ENCODE measurements around the gene UBR3. TPM values are rescaled to one million over a fixed set of nuclear protein-coding genes. Genes with fewer than 3 reads are reported as not detected.
"Not testable (repeated sequence)": the region's sequence is repeated elsewhere in the genome, so short reads cannot be mapped to it uniquely, and the experiment has no call there.

UBR3 gene
- total RNA-seq, 1 donor from 2014 or later: 47.7 TPM

DNA sequence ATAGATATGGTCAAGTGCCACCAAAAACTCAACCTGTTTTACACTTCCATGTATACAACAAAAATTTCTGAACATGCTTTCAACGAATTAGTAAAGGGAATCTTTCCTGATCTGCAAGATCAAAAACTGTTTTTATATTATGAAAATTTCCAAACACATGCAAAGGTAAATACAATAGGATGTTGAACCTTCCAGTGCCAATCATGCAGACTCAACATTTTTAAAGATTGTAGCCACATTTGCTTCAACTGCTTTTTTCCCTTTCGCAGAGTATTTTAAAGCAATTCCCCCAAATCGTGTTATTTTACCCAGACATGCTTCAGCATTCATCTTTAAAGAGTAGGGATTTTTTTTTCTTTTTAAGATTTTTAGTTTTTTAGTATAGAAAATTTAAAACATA is 40.3 kb downstream of the UBR3 start:
- no peak overlapping the region for H3K4me3 Mint-ChIP-seq
- H3K27me3 Mint-ChIP-seq (ENCODE audit: low read depth): no peaks in the 10 kb centered on the region
- TF ChIP-seq, protein P1, sequence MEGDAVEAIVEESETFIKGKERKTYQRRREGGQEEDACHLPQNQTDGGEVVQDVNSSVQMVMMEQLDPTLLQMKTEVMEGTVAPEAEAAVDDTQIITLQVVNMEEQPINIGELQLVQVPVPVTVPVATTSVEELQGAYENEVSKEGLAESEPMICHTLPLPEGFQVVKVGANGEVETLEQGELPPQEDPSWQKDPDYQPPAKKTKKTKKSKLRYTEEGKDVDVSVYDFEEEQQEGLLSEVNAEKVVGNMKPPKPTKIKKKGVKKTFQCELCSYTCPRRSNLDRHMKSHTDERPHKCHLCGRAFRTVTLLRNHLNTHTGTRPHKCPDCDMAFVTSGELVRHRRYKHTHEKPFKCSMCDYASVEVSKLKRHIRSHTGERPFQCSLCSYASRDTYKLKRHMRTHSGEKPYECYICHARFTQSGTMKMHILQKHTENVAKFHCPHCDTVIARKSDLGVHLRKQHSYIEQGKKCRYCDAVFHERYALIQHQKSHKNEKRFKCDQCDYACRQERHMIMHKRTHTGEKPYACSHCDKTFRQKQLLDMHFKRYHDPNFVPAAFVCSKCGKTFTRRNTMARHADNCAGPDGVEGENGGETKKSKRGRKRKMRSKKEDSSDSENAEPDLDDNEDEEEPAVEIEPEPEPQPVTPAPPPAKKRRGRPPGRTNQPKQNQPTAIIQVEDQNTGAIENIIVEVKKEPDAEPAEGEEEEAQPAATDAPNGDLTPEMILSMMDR (IDR thresholded peaks at IDR 0.05; ENCODE audit: unreplicated experiment): no peak
- H3K36me3 Mint-ChIP-seq: peaks cover 5% of the 10 kb centered on the region
- peaks cover 20% of the 10 kb centered on the region for H3K4me1 Mint-ChIP-seq
- H3K27ac Mint-ChIP-seq: no peak overlapping the region
- no peaks in the 10 kb centered on the region for H3K9me3 Mint-ChIP-seq
- DNase-seq (ENCODE audit: low spot score in 2 of 2, unreplicated experiment in 2 of 2): no peak

DNA sequence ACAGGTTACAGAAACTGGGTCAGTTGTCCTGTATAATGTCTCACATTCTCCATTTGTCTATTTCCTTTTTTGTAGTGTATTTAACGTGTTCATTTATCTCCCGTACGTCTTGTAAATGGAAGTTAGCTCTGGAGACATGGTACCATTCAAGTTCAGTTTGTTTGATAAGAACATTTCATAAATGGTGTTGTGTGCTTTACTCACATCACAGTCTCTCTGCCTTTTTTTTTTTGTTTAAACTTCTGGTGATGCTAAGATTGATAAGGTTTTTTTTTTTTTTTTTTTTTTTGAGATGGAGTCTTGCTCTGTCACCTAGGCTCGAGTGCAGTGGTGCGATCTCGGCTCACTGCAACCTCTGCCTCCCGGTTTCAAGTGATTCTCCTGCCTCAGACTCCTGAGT is 41.7 kb downstream of the UBR3 start:
- H3K27me3 Mint-ChIP-seq (ENCODE audit: low read depth): no peaks in the 10 kb centered on the region
- peak overlapping the region; percentile 18 for H3K27ac Mint-ChIP-seq
- no peak overlapping the region for H3K4me3 Mint-ChIP-seq
- H3K36me3 Mint-ChIP-seq: peaks cover 5% of the 10 kb centered on the region
- TF ChIP-seq, protein P1 (IDR thresholded peaks at IDR 0.05; ENCODE audit: unreplicated experiment): no peak
- H3K4me1 Mint-ChIP-seq: peaks cover 6% of the 10 kb centered on the region
- no peak for DNase-seq (ENCODE audit: low spot score in 2 of 2, unreplicated experiment in 2 of 2)
- no peaks in the 10 kb centered on the region for H3K9me3 Mint-ChIP-seq

DNA sequence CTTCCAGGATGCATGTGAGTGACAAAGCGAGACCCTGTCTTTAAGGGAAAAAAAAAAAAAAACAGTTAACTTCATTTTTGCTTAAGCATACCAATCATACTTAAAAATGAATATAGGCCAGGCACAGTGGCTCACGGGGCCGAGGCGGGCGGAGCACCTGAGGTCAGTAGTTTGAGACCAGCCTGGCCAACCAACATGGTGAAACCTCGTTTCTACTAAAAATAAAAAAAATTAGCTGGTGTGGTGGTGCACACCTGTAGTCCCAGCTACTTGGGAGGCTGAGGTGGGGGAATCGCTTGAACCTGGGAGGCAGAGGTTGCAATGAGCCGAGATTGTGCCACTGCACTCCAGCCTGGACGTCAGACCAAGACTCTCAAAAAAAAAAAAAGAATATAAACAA is 44.1 kb downstream of the UBR3 start:
- not testable (repeated sequence) for DNase-seq (ENCODE audit: low spot score in 2 of 2, unreplicated experiment in 2 of 2); H3K27me3 Mint-ChIP-seq (ENCODE audit: low read depth); H3K36me3 Mint-ChIP-seq; H3K4me3 Mint-ChIP-seq; H3K9me3 Mint-ChIP-seq; H3K27ac Mint-ChIP-seq; H3K4me1 Mint-ChIP-seq

DNA sequence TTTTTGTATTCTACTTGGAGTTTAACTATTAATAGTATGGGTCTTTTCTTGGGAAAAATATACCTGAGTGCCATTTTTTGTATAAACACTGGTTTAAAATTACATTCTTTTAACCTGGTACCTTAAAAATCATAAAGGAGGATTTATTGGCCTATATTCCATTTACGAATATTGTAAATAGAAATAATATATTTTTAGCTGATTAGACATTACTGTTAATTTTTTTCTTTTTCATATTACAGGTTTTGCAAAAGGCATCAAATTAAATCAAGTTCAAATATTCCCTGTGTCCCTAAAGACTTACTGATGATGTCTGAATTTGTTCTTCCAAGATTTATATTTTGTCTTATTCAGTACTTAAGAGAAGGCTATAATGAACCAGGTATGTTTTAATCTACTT is 44.7 kb downstream of the UBR3 start:
- Mint-ChIP-seq H3K4me1 (peaks cover 5% of the 10 kb centered on the region), H3K36me3 (peaks cover 10% of the 10 kb centered on the region), H3K27me3 (ENCODE audit: low read depth) (no peaks in the 10 kb centered on the region), H3K4me3 (no peak overlapping the region), H3K27ac (no peak overlapping the region), H3K9me3 (no peaks in the 10 kb centered on the region)
- TF ChIP-seq, protein P1 (IDR thresholded peaks at IDR 0.05; ENCODE audit: unreplicated experiment): no peak
- DNase-seq (ENCODE audit: low spot score in 2 of 2, unreplicated experiment in 2 of 2): no peak

DNA sequence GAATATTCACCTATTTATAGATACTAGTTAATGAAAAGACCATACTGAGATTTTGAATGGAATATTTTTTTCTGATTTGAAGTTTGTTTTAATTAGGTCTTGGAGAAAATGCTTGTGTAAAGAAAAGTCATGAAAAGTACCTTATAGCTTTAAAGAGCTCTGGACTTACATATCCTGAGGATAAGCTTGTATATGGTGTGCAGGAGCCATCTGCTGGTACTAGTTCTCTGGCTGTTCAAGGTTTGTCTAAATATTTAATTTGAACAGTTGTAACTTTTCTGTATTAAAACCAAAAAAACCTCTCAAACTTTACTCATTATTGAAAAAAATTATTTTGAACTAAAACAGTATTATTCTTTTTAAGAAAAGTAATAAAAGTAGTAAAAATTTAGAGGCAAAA is 50.1 kb downstream of the UBR3 start:
- Mint-ChIP-seq H3K9me3 (no peaks in the 10 kb centered on the region), H3K27ac (no peak overlapping the region), H3K4me3 (no peak overlapping the region), H3K36me3 (peaks cover 10% of the 10 kb centered on the region), H3K4me1 (no peaks in the 10 kb centered on the region), H3K27me3 (ENCODE audit: low read depth) (no peaks in the 10 kb centered on the region)
- TF ChIP-seq, protein P1 (IDR thresholded peaks at IDR 0.05; ENCODE audit: unreplicated experiment): no peak
- DNase-seq (ENCODE audit: low spot score in 2 of 2, unreplicated experiment in 2 of 2): no peak

DNA sequence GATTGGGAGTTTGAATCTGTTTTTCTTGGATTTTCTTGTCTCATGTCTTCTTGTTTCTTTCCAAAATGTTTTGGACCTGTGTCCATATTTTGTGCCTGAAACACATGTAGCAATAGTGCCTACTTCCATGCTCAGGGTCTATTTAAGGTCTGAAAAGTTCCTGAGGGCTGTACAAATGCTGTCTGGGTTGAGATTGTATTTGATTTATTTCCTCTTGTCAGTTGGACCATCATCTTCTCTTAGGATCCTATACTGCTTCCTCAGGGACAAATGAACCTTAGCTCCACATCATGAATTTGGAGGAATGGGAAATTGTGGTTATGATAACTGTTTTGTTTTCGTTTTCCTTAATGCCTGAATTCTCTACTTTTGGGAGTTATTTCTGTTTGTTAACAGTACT is 59.9 kb downstream of the UBR3 start:
- H3K36me3 Mint-ChIP-seq: peaks cover 6% of the 10 kb centered on the region
- H3K27ac Mint-ChIP-seq: no peak overlapping the region
- TF ChIP-seq, protein P1 (IDR thresholded peaks at IDR 0.05; ENCODE audit: unreplicated experiment): no peak
- no peak for DNase-seq (ENCODE audit: low spot score in 2 of 2, unreplicated experiment in 2 of 2)
- H3K9me3 Mint-ChIP-seq: peaks cover 6% of the 10 kb centered on the region
- H3K4me3 Mint-ChIP-seq: no peak overlapping the region
- H3K4me1 Mint-ChIP-seq: peaks cover 16% of the 10 kb centered on the region
- no peaks in the 10 kb centered on the region for H3K27me3 Mint-ChIP-seq (ENCODE audit: low read depth)
